GM21423 (cell line): Measurements from ENCODE around the gene OSCP1.

ENCODE experiments used
- ATAC-seq: cut with Tn5 transposase; IDR thresholded peaks from one replicate; pipeline ENCODE4 v1.9.1; 2021; ENCODE audit warnings: mild to moderate bottlenecking, moderate library complexity; ENCODE audit not compliant: unreplicated experiment

OSCP1 gene

GRCh38 chr1:36475910-36476604 lies 25.8 kb upstream of the OSCP1 start:
- no peak for ATAC-seq

DNA sequence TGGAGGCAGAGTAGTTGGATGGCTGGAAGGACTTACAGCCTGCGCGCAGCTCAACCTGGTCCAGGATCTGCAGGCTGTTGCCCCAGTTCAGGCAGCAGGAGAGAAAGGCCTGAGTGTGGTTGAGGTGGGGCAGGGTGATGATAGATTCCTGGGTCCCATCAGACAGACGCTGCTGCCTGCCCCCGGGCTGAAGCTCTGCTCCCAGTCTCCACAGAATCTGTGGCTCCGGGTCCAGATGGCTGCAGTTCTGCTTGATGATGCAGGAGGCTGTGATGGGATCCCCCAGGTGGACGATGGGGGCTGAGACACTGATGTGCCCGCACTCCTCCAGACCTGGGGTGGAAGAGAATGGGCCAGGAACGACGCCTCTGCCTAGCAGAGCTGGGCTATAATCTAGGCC lies 25.1 kb upstream of the OSCP1 start:
- no peak for ATAC-seq

DNA sequence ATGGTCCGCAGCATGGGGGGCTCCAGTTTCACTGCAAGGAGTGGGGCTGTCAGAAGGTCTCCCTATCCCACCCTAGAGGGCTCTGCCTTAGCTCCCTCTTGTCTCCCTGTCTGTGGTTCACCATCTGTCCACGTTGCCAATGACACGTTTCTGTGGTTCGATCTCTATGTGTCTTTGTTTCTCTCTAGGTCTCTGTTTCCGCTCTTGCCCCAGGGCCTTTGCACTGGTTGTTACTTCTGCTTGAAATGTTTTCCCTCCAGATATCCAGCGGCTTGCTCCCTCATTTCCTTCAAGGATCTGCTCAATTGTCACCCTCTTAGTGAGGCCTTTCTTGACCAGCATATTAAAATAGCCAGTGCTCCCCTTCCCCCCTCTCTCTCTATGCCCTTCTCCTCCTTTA lies 22.4 kb upstream of the OSCP1 start:
- ATAC-seq: no peak

DNA sequence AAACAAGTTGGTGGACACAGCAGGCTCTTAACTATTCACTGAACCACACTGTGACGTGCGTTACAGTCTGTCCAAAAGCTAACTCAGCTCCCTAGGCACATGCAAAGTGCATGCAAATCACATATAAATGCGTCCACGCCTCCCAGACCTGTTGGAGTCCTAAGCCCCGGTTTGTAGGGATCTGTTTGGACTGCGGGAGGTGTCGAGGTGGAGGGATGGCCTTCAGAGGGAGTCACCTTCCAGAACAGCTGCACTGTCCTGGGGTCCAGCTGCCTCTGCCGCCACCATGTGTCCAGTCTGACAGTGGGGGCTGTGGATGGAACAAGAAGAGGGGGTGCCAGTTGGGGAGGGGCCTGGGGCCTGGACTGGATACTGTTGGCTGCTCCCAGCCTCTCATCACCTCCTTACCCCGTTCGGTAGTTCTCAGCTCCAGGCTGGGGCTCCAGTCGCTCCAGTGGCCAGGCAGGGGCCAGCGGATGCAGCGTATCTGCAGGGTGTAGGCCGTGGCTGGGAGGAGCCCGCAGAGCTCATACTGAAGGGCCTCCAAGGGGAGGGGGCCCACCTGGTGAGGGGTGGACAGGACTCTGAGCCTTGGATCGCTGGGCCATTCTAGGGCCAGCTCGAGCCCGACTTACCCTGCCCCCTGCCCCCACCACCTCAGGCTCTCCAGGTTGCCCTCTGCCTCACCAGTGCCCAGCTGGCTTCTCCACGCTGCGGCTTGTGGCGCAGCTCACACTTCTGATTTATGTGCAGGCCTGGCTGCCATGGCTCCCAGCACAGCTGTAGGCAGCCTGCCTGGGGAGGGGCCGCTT lies 21.8 kb upstream of the OSCP1 start:
- ATAC-seq: no peak

DNA sequence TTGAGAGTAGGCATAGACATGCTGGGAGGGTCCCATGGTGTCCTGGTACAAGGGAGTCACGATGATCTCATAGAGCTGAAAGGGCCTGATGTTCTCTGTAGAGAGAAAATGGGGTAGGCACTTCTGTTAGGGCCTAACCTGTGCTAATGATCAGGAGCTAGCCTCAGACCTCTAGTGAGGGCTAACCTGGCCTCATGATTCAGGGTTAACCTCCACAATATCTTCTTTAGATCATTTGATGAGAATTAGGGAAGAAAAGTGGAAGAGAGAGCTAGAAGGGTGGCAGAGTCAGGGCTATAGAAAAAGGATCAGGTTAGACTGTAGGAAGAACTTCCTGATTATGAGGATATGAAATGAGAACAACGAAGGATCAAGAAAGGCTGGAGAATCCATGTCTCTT lies 18.9 kb upstream of the OSCP1 start:
- ATAC-seq: no peak

GRCh38 chr1:36467700-36468455 lies 17.6 kb upstream of the OSCP1 start:
- no peak for ATAC-seq

DNA sequence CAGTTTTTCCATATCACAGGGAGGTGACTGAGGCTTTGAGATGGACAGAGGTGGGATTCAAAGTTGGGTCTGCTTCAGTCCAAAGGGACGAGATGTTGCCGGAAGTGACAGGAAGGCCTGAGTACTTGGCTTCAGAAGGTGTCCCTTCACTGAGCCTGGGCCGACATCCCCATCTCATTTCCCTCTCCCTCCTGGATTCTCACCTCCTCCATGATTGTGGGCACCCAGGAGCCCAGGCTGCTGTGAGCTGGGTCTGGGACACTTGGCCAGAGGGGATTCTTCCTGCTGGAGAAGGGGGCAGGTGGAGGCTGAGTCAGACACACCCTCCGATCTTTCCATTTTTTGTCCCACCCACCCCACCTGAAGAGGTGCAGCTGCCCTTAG lies 16.8 kb upstream of the OSCP1 start:
- ATAC-seq: no peak

GRCh38 chr1:36466370-36467026 lies 16.2 kb upstream of the OSCP1 start:
- ATAC-seq: no peak

GRCh38 chr1:36465731-36466369 lies 15.6 kb upstream of the OSCP1 start:
- no peak for ATAC-seq

DNA sequence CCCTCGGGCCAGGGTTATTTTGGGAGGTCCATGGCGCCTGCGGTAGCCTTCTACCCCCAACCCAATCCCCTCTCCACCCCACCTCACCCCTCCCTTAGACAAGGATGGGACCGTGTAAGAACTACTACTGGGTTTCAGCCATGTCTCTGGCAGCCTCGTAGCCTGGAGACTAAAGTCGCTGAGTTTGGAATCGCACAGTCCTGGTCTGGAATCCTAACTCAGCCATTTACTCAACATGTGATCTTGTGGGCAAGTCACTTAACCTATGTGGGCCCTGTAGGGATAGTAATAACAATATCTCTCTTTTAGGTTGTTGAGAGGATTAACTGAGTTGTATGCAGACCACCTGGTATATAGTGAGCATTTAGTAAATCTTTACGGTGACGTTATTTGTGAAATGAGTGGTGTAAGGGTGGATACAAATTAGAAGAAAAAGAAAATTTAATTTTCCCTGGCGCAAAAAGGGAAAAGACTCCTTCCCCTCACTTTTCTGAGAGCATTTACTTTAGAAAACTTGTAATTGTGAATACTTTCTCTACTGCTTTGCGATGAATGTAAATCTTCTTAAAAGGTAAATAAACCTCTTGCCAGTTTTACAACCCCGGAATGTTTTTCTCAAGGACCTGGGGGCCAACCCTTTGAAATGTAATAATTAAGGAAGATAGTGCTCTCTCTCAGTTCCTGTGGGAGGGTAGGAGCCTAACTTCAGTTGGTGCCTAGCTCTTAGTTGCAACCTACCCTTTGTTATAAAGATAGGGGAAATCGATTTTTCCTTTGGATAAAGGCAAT lies 14.5 kb upstream of the OSCP1 start:
- ATAC-seq: no peak

- ATAC-seq: peak; percentile 95
These were observed 13.8 kb upstream of the OSCP1 start, which contains the start of gene MRPS15 for GRCh38 chr1:36463803-36464604. MRPS15 (minus strand) TSS chr1:36464384; CDS start chr1:36464275, 109 bp downstream.

- no peak for ATAC-seq
These were observed 13.2 kb upstream of the OSCP1 start for GRCh38 chr1:36463463-36463802.

DNA sequence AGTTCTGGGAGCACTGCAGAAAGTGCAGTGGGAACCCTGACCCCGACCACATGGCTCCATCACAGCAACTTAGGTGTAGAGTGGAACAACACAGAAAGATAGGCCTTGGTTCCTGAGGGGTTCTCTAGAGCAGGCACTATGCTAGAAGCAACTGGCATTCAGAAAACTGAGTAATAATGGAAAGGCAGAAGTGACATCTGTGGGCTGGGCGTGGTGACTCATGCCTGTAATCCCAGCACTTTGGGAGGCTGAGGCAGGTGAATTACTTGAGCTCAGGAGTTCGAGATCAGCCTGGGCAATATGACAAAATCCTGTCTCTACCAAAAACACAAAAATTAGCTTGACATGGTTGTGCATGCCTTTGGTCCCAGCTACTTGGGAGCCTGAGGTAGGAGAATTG lies 8.7 kb upstream of the OSCP1 start:
- ATAC-seq: no peak

- ATAC-seq: no peak
These were observed 7.4 kb upstream of the OSCP1 start for GRCh38 chr1:36457691-36458090.

GRCh38 chr1:36456391-36456928 lies 6.2 kb upstream of the OSCP1 start:
- no peak for ATAC-seq

GRCh38 chr1:36455386-36455785 lies 5.1 kb upstream of the OSCP1 start:
- ATAC-seq: no peak

- no peak for ATAC-seq
These were observed 3.5 kb upstream of the OSCP1 start for GRCh38 chr1:36453600-36454388.

DNA sequence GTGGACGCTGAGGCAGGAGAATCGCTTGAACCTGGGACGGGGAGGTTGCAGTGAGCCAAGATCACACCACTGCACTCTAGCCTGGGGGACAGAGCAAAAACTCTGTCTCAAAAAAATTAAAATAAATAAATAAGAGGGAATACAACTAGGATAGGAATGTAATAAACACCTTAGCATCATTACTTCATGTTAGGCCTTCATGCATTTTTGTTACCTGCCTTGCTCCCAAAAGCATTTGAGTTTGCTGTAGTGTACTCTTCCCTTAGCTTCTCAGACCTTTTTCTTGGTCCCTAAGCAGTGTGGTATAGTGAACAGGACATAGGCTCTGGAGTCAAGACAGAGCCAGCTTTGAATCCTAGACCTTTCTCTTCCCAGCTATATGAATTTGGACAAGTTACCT lies 2.8 kb upstream of the OSCP1 start:
- no peak for ATAC-seq
